ENCODE results near the gene TUBA1C. TPM values are rescaled to one million over a fixed set of nuclear protein-coding genes. Genes with fewer than 3 reads are reported as not detected.
A peak's percentile ranks its signal among the peaks of the same experiment; 100 is the strongest.
"Not testable (repeated sequence)": the region's sequence is repeated elsewhere in the genome, so short reads cannot be mapped to it uniquely, and the experiment has no call there.

Gene TUBA1C
- total RNA-seq, 4 donors from 2014 or later, result 122 to 210 (median 131) TPM

- ATAC-seq, result no peak
- no peak overlapping the region for H3K4me3 ChIP-seq
- H3K9me3 ChIP-seq, result no peaks in the 10 kb centered on the region
- TF ChIP-seq POLR2AphosphoS5 (IDR thresholded peaks at IDR 0.05), result no peak
- TF ChIP-seq EP300 (IDR thresholded peaks at IDR 0.05), result no peak
- TF ChIP-seq, protein P1, sequence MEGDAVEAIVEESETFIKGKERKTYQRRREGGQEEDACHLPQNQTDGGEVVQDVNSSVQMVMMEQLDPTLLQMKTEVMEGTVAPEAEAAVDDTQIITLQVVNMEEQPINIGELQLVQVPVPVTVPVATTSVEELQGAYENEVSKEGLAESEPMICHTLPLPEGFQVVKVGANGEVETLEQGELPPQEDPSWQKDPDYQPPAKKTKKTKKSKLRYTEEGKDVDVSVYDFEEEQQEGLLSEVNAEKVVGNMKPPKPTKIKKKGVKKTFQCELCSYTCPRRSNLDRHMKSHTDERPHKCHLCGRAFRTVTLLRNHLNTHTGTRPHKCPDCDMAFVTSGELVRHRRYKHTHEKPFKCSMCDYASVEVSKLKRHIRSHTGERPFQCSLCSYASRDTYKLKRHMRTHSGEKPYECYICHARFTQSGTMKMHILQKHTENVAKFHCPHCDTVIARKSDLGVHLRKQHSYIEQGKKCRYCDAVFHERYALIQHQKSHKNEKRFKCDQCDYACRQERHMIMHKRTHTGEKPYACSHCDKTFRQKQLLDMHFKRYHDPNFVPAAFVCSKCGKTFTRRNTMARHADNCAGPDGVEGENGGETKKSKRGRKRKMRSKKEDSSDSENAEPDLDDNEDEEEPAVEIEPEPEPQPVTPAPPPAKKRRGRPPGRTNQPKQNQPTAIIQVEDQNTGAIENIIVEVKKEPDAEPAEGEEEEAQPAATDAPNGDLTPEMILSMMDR (IDR thresholded peaks at IDR 0.05), result no peak
- no peak for TF ChIP-seq POLR2A (IDR thresholded peaks at IDR 0.05)
- H3K27me3 ChIP-seq, result no peaks in the 10 kb centered on the region
- H3K27ac ChIP-seq, result no peak overlapping the region
- no peaks in the 10 kb centered on the region for H3K36me3 ChIP-seq
- 68 to 72% methylated on average over 11 of the region's 11 CpGs for WGBS, 2 donors (ENCODE audit: low coverage in 1 of 2)
- H3K4me1 ChIP-seq, result no peaks in the 10 kb centered on the region
Observed at GRCh38 chr12:49253033-49253623, 11.8 kb upstream of the TUBA1C start.

DNA sequence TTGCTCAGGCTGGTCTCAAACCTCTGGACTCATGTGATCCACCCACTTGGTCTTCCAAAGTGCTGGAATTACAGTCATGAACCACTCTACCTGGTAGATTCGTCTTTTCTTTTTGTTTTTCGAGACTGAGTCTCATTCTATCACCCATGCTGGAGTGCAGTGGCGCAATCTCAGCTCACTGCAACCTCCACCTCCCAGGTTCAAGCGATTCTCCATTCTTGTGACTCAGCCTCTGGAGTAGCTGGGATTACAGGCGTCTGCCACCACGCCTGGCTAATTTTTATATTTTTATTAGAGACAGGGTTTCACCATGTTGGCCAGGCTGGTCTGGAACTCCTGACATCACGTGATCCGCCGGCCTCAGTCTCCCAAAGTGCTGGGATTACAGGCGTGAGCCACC is 9.4 kb upstream of the TUBA1C start:
- H3K4me3 ChIP-seq, ATAC-seq, H3K27ac ChIP-seq, H3K9me3 ChIP-seq, H3K27me3 ChIP-seq, H3K36me3 ChIP-seq: not testable (repeated sequence)
- 78 to 95% methylated on average over 2 to 6 of the region's 10 CpGs for WGBS, 2 donors (ENCODE audit: low coverage in 1 of 2)
- peaks cover 0 to 12% (median 0%) of the 10 kb centered on the region in 3 donors for H3K4me1 ChIP-seq

- no peak for ATAC-seq
- no peak overlapping the region for H3K27ac ChIP-seq
- 75 to 82% methylated on average over 5 to 7 of the region's 11 CpGs for WGBS, 2 donors (ENCODE audit: low coverage in 1 of 2)
- TF ChIP-seq, protein P1 (IDR thresholded peaks at IDR 0.05), result no peak
- no peak for TF ChIP-seq POLR2A (IDR thresholded peaks at IDR 0.05)
- TF ChIP-seq POLR2AphosphoS5 (IDR thresholded peaks at IDR 0.05), result no peak
- TF ChIP-seq EP300 (IDR thresholded peaks at IDR 0.05), result no peak
- no peaks in the 10 kb centered on the region for H3K27me3 ChIP-seq
- H3K9me3 ChIP-seq, result no peaks in the 10 kb centered on the region
- H3K36me3 ChIP-seq, result no peaks in the 10 kb centered on the region
- H3K4me1 ChIP-seq, result peaks cover 0 to 15% (median 0%) of the 10 kb centered on the region in 3 donors
- H3K4me3 ChIP-seq, result no peak overlapping the region
Observed at GRCh38 chr12:49255857-49256637, 8.8 kb upstream of the TUBA1C start.

- H3K27me3 ChIP-seq, ATAC-seq: not testable (repeated sequence)
- peaks cover 0 to 15% (median 0%) of the 10 kb centered on the region in 3 donors for H3K4me1 ChIP-seq
Observed at GRCh38 chr12:49257508-49258184, 7.2 kb upstream of the TUBA1C start.

DNA sequence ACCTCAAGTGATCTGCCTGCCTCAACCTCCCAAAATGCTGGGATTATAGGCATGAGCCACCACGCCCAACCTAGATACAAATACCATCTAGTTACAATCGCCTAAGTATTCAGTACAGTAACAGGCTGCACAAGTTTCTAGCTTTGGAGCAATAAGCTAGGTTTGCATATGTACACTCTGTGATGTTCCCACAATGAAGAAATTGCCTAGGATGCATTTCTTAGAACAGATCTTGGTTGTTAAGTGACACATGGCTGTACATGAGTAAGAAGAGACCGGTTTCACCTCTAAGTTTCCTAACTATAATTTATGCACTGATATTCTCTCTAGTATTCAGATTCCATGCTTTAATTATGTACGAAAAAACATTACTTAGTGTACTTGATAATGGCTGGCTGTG is 5.4 kb upstream of the TUBA1C start:
- H3K27ac ChIP-seq, result peak overlapping the region in 1 of 4 donors; percentile 26
- peaks cover 0 to 29% (median 0%) of the 10 kb centered on the region in 3 donors for H3K4me1 ChIP-seq
- no peaks in the 10 kb centered on the region for H3K27me3 ChIP-seq
- TF ChIP-seq POLR2AphosphoS5 (IDR thresholded peaks at IDR 0.05), result no peak
- TF ChIP-seq, protein P1 (IDR thresholded peaks at IDR 0.05), result no peak
- no peak for TF ChIP-seq POLR2A (IDR thresholded peaks at IDR 0.05)
- no peak for TF ChIP-seq EP300 (IDR thresholded peaks at IDR 0.05)
- H3K4me3 ChIP-seq, result no peak overlapping the region
- no peaks in the 10 kb centered on the region for H3K36me3 ChIP-seq
- no peaks in the 10 kb centered on the region for H3K9me3 ChIP-seq
- no peak for ATAC-seq
- WGBS, 2 donors (ENCODE audit: low coverage in 1 of 2), result 44 to 71% methylated on average over 2 to 3 of the region's 4 CpGs

More at GRCh38 chr12:49257508-49258184, 7.2 kb upstream of the TUBA1C start:
- H3K36me3 ChIP-seq, H3K27ac ChIP-seq, H3K9me3 ChIP-seq, H3K4me3 ChIP-seq: not testable (repeated sequence)
- 93 to 95% methylated on average over 6 to 8 of the region's 10 CpGs for WGBS, 2 donors (ENCODE audit: low coverage in 1 of 2)

Measured in gastroesophageal sphincter (tissue), 4 donors.